NCI-H2029 treated with DMSO at 0.1 percent for 48 hours (cell line): ENCODE results near the gene TFCP2L1.

Source experiments
- DNase-seq: peaks from one replicate; lab custom pipeline; 2025; lab: John Stamatoyannopoulos, UW

Gene TFCP2L1

GRCh38 chr2:121196132-121196848, 88.7 kb downstream of the TFCP2L1 start:
- DNase-seq, result peak; percentile 66

DNA sequence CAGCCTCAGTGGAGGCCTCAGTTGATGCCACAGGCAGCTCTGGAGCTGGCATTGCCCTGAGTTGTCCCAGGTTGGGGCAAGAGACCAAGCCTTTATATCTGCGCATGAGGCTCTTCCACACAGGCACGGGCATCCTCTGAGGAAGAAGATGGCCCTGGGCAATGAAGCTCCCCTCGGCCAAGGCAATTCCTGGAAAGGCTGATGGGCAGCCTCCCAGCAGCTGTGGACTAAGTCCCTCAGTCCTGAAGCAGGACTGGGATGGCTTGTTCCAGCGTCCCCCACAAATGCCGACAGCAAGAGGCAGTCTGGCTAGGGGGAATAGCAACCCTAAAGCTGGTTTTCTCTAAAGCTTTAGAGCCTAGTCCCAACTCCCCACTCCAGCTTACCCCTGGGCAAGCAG, 90.0 kb downstream of the TFCP2L1 start:
- DNase-seq, result no peak

DNA sequence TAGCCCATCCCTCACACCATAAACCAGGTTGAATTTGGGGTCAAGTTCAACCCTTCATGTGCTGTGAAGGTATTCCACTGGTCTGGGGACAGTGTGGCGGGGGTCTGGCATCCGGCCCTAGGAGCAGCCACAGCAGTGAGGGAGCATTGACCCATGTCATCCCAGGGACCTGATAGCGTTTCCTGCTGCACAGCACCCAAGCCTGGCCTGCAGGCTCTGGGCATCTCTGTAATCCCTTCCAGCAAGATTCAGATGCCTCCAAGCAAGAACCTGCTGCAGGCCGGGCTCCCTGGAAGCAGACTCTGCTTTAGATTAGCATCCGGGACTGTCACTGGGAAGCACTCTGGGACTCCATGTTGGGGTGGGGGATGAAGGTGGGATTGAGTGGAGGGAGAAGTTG, 90.4 kb downstream of the TFCP2L1 start:
- no peak for DNase-seq

- DNase-seq, result no peak
These were observed 91.8 kb downstream of the TFCP2L1 start for GRCh38 chr2:121193185-121193584.

- DNase-seq, result no peak
These were observed 92.4 kb downstream of the TFCP2L1 start for GRCh38 chr2:121192576-121192975.

GRCh38 chr2:121191191-121192170, 93.5 kb downstream of the TFCP2L1 start:
- no peak for DNase-seq

- DNase-seq, result no peak
These were observed 95.2 kb downstream of the TFCP2L1 start for GRCh38 chr2:121189661-121190381.

GRCh38 chr2:121189011-121189410, 96.0 kb downstream of the TFCP2L1 start:
- no peak for DNase-seq

GRCh38 chr2:121187982-121188411, 97.0 kb downstream of the TFCP2L1 start:
- DNase-seq, result no peak

DNA sequence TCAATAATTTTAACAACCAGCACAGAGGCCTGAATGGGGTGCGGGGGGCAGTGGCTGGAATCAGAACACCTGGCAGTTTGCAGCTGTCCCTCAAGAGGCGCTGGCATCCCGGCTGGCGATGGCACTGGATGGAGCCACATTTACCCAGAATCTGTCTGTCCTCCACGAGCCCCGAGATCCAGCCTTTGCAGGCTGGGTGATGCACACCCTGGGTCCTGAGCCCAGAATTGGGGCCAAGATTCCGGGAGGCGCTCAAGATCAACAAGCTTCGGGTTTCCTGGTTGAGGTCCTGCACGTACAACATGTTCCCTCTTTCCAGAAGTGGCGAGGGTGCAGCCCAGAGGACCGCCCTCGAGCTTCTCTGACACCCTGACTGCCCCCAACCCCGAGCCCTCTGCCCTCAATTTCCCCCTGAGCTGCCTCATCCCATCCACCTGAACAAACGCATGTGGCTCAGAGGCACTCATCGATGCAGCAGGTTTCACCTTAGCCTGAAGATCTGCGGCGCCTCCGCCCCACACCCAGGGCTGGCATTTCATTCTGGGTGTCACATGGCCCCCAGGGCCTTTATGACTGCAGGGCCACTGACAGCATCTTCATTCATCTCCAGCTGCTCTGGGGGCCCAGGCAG, 97.5 kb downstream of the TFCP2L1 start:
- DNase-seq, result no peak

DNA sequence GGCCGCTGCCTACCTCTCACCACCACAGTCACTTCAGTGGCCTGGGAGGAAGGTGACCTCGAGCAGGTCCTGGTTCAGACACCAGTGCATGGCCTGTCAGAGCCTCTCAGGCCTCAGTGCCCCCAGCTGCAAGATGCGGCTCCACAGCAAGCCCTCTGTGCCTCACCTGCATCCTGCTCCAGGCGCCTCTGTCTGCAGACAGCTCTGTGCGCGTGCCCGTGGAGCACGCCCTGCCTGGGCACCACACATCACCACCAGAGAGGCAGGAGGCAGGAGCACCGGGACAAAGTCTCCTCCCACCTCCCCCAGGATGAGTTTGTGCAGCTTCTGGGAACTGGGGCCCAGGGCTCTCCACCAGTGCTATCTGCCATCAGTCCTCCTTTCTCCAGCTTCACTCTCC, 98.7 kb downstream of the TFCP2L1 start:
- no peak for DNase-seq

GRCh38 chr2:121185571-121186074, 99.4 kb downstream of the TFCP2L1 start:
- peak; percentile 66 for DNase-seq

- DNase-seq, result no peak
These were observed 99.9 kb downstream of the TFCP2L1 start for GRCh38 chr2:121185111-121185510.

GRCh38 chr2:121184248-121184862, 100.6 kb downstream of the TFCP2L1 start:
- no peak for DNase-seq

DNA sequence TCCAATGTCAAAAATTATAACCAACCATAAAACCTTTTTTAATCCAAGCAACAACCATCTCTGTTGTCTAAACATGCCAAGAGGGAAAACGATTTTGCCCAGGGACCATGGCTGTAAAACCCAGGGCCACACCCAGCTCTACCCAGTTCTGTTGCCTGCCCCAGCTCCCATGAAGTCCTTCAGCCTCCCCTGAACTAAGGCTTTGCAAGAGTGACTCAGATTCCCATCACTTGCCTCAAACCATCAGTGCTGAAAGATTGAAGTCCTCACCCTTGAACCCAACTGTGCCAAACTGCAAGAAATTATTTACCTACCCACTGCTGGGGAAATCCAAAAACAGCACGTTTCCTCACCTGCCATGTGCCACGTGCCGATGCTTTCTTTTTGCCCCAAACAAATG, 102.5 kb downstream of the TFCP2L1 start:
- DNase-seq, result no peak

GRCh38 chr2:121179467-121179866, 105.5 kb downstream of the TFCP2L1 start:
- no peak for DNase-seq

GRCh38 chr2:121178730-121179129, 106.3 kb downstream of the TFCP2L1 start:
- no peak for DNase-seq

- no peak for DNase-seq
These were observed 107.1 kb downstream of the TFCP2L1 start for GRCh38 chr2:121177896-121178295.

DNA sequence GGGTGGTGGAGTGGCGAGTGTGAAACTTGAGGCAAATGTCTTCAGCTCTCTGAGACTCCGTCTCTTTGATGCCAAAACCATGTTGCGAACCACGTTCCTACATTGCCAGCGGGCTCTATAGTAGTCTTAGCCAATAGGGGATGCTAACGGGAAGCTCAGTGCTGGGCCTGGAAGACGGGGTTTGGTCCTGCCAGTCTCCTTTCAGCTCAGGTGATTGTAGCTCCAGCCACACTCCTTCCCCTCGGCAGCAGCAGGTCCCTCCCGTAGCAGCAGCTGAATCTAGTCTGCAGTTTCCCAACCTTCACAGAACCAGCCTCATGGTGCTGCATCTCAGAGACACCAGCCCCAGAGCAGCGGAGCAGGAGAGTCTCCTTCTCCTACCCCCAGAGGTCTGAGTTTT, 109.7 kb downstream of the TFCP2L1 start:
- no peak for DNase-seq

- DNase-seq, result no peak
These were observed 111.2 kb downstream of the TFCP2L1 start for GRCh38 chr2:121173806-121174205.

GRCh38 chr2:121173112-121173511, 111.9 kb downstream of the TFCP2L1 start:
- DNase-seq, result no peak
